ENCODE results near the gene ARHGEF16.

The ARHGEF16 gene

DNA sequence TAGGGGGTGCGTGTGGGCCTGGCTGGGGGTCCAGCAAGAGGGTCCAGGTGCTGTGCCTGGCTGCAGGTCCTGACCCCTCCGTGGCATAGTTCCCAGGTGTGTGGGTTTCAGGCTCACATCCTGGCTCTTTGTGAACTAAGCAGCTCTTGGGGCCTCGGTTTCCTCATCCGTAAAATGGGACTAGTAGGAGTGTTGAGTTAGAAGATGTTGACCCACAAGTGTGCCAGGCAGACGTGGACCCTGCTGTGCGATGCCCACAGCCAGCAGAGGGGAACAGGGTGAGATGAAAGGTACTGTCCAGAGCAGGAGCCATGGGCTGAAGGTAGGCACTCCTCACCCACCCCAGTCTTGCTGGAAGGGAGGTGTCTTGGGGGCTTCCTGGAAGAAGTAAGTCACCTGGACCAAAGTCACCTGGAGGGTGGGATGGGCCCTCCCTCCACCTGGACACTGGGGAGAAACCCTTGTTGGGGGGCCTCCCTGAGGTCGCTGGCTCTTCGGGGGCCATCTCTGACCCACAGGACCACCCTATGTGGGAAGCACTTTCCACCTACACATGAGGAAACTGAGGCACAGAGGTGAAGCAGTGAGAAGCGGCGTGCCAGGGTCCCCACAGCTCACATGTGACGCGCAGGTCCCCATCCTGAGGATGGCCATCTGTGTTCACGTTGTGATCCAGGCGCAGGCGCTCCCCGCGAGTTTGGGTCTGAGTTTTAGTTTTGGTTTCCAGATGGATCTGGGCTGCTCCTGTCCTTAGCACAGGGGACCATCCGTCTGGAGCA lies 1.4 kb downstream of the ARHGEF16 start:
- no peak for FAIRE-seq
- no peak for DNase-seq (ENCODE audit: insufficient read length, low spot score)

DNA sequence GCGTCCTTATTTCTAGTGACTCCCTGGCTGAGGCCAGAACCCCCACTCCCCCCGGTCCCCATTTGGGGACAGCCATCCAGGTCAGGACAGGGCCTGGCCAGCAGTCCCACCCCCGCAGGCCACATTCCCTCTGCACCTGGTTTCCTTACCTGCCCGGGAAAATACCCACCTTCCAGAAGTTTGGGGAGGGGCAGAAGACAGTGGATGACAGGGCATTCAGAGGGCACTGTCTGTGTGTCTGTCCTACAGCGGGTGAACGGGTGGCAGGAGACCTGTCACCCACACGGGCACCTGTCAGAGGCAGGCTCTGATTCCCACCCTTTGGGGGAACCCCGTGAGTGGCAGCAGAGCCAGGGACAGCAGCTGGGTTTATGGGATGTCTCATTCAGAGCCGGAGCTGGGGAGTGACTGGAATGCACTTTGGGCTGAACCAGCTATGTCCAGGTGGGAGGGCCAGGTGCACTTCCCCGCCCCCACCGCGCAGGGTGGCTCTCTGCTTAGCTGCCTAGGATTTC lies 2.0 kb downstream of the ARHGEF16 start:
- FAIRE-seq (no peak), DNase-seq (ENCODE audit: insufficient read length, low spot score) (no peak)

GRCh38 chr1:3456964-3457909 lies 2.8 kb downstream of the ARHGEF16 start:
- FAIRE-seq = no peak
- DNase-seq (ENCODE audit: insufficient read length, low spot score) = no peak

DNA sequence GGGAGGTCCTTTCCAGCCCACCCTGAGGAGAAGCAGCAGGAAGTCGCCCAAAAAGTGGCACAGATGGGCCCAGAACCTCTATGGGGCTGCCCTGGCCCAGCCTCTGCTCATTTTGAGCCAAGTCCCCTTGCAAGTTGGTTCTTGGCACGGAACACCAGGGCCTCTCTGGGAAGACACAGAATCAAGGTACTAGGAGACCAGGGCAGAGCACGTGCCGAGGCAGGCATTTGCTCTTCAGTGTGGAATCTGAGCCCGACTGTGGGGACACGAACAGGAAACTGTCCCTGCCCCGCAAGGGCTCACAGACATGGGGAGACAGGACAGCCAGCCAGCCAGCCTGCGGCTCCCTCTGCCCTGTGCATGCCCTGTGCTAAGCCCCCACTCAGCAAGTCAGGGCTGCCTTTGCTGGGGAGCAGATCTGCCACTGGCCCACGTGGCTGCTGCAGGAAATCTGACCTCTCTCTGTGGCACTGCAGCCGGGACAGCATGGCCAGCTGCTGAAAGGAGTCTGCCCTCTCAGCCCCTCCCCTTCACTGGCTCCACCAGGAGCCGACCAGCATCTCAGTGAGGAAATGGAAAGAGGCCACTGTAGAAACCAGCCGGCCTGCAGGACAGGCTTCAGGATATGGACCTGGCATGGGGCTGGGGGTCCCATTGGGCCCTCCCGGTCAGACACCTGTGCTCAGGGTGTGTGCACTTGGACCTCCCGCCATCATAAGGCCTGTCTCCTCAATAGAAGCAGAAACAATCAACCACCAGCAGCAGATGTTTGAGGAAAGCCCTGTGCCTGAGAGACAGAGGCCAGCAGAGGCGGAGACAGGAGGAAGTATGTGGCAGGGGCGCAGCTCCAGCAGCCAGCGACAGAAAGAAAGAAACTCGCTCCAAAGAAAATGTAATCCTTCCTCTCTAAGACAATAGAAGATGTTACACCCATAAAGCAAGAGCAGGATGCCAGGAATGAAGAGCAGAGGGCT lies 3.7 kb downstream of the ARHGEF16 start:
- DNase-seq (ENCODE audit: insufficient read length, low spot score) = no peak

DNA sequence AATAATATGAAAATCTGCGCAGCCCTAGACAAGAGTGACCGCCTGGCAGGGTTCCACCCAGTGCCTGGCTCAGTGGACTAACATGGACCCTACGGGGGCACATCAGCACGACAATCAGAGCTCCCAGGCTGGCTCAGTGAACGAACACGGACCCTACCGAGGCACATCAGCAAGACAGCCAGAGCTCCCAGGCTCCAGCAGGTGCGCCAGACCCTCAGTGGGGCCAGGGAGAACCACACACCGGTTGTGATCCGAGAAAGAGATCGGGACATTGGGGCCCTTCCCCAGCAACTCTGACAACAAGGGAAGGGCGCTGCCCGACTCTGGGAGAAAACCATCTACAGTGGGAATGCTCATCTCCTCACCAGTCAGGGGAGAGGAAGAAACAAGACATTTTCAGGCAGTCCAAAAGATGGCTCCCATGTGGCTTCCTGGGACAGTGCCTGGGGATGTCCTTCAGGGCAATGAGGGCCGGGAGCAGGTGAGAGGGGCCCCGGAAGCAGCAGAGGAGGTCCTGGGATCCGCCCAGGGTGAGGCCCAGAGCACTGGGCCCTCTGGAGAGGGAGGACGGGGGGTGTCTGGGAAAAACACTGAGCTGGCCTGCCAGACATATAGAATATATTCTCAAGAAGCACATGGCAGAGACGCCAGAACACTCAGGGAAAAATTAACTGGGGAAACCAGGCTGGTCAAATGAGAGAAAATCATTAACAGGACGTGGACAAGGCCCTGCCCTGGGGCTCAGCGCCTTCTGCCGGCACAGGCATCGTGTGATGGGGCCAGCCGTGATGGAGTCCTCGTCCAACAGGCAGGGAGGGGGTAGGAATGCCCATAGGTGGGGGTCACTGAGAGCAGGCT lies 4.8 kb downstream of the ARHGEF16 start:
- FAIRE-seq (no peak), DNase-seq (ENCODE audit: insufficient read length, low spot score) (no peak)

More for the DNA sequence above, 3.7 kb downstream of the ARHGEF16 start:
- no peak for FAIRE-seq

DNA sequence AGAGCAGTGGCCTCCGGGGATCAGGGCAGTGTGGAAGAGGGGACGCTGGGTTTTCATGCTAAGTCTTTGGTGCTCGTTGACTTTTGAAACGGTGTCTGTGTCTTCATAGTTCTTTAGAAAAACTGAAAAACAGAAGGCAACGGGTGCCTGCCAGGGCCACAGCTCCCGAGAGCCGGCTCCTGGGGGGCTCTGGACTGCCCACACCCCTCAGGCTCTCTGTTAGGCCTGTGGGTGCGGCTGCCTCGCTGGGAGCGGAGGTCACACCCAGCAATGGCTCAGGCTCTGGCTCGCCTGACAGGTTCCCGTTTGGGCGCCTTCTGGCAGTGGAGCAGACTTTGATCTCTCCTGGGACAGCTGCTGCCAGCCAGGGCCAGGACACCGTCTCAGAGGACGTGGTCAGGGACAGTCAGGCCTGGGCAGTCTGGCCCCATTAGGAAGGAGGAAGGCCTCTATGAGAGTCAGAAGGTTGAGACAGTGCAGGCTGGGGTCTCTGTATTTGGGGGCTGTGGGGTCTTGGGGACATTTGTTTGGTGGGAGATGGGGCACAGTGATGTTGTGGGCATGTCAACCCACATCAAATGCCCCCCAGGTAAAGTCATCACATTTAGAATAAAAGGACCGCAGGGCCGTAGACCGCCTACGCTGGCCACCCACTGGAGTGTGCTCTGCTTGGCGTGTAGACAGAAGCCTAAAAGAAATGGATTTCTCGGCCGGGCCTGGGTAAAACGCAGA lies 5.6 kb downstream of the ARHGEF16 start:
- no peak for DNase-seq (ENCODE audit: insufficient read length, low spot score)

GRCh38 chr1:3460672-3461131 lies 6.2 kb downstream of the ARHGEF16 start:
- FAIRE-seq (no peak), DNase-seq (ENCODE audit: insufficient read length, low spot score) (no peak)

More for the DNA sequence above, 5.6 kb downstream of the ARHGEF16 start:
- no peak for FAIRE-seq

- FAIRE-seq (no peak), DNase-seq (ENCODE audit: insufficient read length, low spot score) (no peak)
Observed at GRCh38 chr1:3461238-3461933, 6.9 kb downstream of the ARHGEF16 start.

DNA sequence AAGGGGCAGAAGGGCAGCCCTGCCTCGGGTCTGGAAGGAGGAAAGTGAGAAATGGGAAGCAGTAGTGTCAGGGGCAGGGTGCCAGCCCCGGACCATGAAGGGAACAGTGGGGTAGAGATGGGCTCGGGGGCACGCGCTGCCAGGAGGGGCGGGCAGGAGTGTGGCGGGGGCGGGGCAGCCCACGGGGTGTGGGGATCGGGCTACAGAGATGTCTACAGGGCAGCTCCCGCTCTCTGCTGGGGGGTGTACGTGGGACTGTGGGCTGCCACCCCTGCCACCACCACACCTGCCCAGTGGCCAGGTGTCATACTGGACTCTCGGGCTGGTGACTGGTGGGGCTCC lies 7.4 kb downstream of the ARHGEF16 start:
- FAIRE-seq (no peak), DNase-seq (ENCODE audit: insufficient read length, low spot score) (no peak)

DNA sequence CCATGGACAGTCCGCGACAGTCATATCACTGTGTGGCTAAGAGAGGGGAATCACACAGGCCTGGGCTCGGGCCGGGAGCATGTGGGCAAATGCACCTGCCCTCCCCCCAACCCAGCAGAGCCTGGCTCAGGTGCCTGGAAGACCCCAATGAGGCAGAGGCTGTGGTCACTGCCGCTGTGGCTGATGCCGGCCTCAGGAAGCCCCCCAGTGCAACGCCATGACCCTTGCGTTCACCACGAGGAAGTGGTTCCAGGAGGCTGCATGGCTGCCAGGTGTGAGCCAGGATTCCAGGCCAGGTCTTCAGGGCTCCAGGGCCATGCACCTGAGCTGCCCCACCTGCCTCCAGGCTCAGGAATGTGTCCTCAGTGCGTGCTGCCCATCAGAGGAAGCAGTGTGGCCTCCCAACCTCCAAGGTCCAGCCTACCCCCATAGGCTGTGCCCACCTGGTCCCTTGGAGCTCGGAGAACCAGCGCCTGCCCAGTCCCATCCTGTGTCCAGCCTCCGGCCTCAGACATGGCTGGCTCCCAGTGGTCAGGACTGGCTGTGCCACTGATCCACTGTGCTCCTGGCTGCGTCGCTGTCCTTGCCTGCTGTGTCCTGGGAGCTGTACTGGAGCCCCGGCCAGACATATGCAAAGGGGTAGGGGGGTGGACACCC lies 8.0 kb downstream of the ARHGEF16 start:
- no peak for FAIRE-seq

DNA sequence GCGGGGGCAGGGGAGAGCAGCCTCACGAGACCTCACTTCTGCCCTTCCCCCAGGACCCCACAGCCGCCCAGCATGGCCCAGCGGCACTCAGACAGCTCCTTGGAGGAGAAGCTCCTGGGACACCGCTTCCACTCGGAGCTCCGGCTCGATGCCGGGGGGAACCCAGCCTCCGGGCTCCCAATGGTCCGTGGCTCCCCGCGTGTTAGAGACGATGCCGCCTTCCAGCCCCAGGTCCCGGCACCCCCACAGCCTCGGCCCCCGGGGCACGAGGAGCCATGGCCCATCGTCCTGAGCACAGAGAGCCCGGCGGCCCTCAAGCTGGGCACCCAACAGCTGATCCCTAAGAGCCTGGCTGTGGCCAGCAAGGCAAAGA lies 8.5 kb downstream of the ARHGEF16 start:
- no peak for FAIRE-seq

More for the DNA sequence above, 8.0 kb downstream of the ARHGEF16 start:
- no peak for DNase-seq (ENCODE audit: insufficient read length, low spot score)

GRCh38 chr1:3463408-3463863 lies 9.0 kb downstream of the ARHGEF16 start:
- no peak for FAIRE-seq
- no peak for DNase-seq (ENCODE audit: insufficient read length, low spot score)

More for the DNA sequence above, 8.5 kb downstream of the ARHGEF16 start:
- no peak for DNase-seq (ENCODE audit: insufficient read length, low spot score)

GRCh38 chr1:3463891-3464648 lies 9.6 kb downstream of the ARHGEF16 start:
- DNase-seq (ENCODE audit: insufficient read length, low spot score) = no peak
- no peak for FAIRE-seq

GRCh38 chr1:3464649-3465025 lies 10.2 kb downstream of the ARHGEF16 start:
- DNase-seq (ENCODE audit: insufficient read length, low spot score) = no peak
- no peak for FAIRE-seq

GRCh38 chr1:3465091-3465934 lies 10.8 kb downstream of the ARHGEF16 start:
- DNase-seq (ENCODE audit: insufficient read length, low spot score) (no peak), FAIRE-seq (no peak)

DNA sequence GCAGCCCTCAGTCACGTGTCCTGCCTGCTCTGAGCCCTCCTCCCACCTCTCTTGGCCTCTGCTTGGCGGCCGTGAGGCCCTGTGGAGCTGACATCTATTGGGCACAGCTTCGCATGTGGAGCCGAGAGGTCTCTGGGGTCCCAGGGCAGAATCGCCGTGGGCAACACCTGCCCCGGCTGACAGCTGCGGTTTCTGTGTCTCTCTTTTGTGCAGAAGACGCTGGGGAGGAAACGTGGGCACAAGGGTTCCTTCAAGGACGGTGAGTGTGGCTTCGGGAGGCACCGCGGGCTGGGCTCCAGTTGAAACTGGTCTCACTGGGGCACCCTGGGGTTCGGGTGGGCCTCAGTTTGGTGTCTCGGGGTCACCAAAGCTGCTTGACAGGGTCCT lies 11.5 kb downstream of the ARHGEF16 start:
- FAIRE-seq (no peak), DNase-seq (ENCODE audit: insufficient read length, low spot score) (no peak)

Data from GM19239 (cell line).